ENCODE results near the gene SEPTIN1. TPM values are rescaled to one million over a fixed set of nuclear protein-coding genes. Genes with fewer than 3 reads are reported as not detected.

Gene SEPTIN1
- total and polyA plus RNA-seq, 2 of the 13 experiments (the other 11 are each of a cell fraction or from before 2014, with no cell fraction given), result 0.18 to 0.67 TPM

DNA sequence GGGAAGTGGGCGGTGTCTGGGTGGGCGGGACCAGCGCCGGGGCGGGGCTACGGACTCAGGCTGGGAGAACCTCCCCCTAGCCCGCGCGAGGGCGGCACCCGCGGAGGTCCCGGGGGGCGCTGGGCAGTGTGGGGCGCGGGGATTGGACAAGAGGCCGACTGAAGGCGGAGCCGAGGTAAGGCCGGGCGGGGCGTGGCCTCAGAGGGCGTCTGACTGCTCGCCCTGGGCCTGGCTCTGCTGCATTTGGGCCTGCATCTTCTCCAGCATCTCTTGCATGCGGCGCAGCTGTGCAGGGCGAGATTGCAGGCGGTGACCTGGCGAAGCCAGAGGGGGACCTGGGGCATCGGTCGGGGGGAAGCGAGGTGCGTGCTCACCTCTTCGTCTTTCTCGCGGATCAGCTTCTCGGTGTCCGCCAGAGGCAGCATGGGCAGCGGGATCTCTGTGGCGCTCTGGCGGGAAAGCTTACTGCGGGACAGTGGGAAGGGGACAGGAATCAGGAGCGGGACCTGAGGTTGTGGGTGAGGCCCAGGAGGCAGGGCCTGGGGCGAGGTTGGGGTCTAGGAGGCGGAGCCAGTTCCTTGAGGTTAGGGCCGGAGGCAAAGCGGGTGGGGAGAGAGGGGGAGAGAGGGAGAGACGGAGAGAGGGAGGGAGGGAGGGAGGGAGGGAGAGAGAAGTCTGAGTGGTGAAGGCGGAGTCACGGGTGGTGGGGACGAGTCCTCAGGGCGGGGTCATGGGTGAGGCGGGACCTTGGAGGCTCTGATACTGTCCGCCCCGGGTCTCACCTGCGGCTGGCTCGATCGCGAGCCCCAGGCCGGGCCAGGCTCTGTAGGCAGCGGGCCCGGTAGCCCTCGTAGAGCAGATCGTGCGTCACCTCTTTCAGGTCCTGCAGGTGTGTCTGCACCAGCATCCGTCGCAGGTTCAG, 3.9 kb downstream of the SEPTIN1 start (continued):
- TF ChIP-seq, protein P1, sequence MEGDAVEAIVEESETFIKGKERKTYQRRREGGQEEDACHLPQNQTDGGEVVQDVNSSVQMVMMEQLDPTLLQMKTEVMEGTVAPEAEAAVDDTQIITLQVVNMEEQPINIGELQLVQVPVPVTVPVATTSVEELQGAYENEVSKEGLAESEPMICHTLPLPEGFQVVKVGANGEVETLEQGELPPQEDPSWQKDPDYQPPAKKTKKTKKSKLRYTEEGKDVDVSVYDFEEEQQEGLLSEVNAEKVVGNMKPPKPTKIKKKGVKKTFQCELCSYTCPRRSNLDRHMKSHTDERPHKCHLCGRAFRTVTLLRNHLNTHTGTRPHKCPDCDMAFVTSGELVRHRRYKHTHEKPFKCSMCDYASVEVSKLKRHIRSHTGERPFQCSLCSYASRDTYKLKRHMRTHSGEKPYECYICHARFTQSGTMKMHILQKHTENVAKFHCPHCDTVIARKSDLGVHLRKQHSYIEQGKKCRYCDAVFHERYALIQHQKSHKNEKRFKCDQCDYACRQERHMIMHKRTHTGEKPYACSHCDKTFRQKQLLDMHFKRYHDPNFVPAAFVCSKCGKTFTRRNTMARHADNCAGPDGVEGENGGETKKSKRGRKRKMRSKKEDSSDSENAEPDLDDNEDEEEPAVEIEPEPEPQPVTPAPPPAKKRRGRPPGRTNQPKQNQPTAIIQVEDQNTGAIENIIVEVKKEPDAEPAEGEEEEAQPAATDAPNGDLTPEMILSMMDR (CRISPR knock-in tag; IDR thresholded peaks at IDR 0.05), result peak; percentile 53
- TF ChIP-seq ZNF577 (CRISPR knock-in tag; IDR thresholded peaks at IDR 0.05; ENCODE audit: borderline replicate concordance, low read depth) (peak; percentile 92; the same call in 1 of the 2 replicates), MATR3 (CRISPR knock-in tag; IDR thresholded peaks at IDR 0.05) (no peak), SYNCRIP (IDR thresholded peaks at IDR 0.05; ENCODE audit: insufficient read depth, low read depth, low read length) (no peak), SP140L (CRISPR knock-in tag; IDR thresholded peaks at IDR 0.05; ENCODE audit: borderline replicate concordance) (no peak), MAFG (CRISPR knock-in tag; IDR thresholded peaks at IDR 0.05) (no peak), MTF1 (CRISPR knock-in tag; IDR thresholded peaks at IDR 0.05) (no peak), MIER3 (CRISPR knock-in tag; IDR thresholded peaks at IDR 0.05; ENCODE audit: borderline replicate concordance) (no peak; the same call in 1 of the 2 replicates), HMGA1 (CRISPR knock-in tag; conservative IDR thresholded peaks at IDR 0.05) (no peak), FOXA3 (CRISPR knock-in tag; IDR thresholded peaks at IDR 0.05) (no peak; the same call in 1 of the 2 replicates), ZNF567 (CRISPR knock-in tag; IDR thresholded peaks at IDR 0.05; ENCODE audit: borderline replicate concordance) (peak; percentile 35; the same call in 1 of the 2 replicates), POGZ (CRISPR knock-in tag; IDR thresholded peaks at IDR 0.05) (peak; percentile 58; the same call in 1 of the 2 replicates), HES4 (CRISPR knock-in tag; IDR thresholded peaks at IDR 0.05; ENCODE audit: borderline replicate concordance) (no peak; the same call in 1 of the 2 replicates), GATA4 (IDR thresholded peaks at IDR 0.05; ENCODE audit: borderline replicate concordance, low read depth) (no peak), ZNF496 (CRISPR knock-in tag; IDR thresholded peaks at IDR 0.05; ENCODE audit: insufficient replicate concordance) (no peak)
- TF ChIP-seq, protein P2, sequence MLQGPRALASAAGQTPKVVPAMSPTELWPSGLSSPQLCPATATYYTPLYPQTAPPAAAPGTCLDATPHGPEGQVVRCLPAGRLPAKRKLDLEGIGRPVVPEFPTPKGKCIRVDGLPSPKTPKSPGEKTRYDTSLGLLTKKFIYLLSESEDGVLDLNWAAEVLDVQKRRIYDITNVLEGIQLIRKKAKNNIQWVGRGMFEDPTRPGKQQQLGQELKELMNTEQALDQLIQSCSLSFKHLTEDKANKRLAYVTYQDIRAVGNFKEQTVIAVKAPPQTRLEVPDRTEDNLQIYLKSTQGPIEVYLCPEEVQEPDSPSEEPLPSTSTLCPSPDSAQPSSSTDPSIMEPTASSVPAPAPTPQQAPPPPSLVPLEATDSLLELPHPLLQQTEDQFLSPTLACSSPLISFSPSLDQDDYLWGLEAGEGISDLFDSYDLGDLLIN (CRISPR knock-in tag; IDR thresholded peaks at IDR 0.05; ENCODE audit: borderline replicate concordance), result peak; percentile 77; the same call in 1 of the 2 replicates
- TF ChIP-seq, protein P3, sequence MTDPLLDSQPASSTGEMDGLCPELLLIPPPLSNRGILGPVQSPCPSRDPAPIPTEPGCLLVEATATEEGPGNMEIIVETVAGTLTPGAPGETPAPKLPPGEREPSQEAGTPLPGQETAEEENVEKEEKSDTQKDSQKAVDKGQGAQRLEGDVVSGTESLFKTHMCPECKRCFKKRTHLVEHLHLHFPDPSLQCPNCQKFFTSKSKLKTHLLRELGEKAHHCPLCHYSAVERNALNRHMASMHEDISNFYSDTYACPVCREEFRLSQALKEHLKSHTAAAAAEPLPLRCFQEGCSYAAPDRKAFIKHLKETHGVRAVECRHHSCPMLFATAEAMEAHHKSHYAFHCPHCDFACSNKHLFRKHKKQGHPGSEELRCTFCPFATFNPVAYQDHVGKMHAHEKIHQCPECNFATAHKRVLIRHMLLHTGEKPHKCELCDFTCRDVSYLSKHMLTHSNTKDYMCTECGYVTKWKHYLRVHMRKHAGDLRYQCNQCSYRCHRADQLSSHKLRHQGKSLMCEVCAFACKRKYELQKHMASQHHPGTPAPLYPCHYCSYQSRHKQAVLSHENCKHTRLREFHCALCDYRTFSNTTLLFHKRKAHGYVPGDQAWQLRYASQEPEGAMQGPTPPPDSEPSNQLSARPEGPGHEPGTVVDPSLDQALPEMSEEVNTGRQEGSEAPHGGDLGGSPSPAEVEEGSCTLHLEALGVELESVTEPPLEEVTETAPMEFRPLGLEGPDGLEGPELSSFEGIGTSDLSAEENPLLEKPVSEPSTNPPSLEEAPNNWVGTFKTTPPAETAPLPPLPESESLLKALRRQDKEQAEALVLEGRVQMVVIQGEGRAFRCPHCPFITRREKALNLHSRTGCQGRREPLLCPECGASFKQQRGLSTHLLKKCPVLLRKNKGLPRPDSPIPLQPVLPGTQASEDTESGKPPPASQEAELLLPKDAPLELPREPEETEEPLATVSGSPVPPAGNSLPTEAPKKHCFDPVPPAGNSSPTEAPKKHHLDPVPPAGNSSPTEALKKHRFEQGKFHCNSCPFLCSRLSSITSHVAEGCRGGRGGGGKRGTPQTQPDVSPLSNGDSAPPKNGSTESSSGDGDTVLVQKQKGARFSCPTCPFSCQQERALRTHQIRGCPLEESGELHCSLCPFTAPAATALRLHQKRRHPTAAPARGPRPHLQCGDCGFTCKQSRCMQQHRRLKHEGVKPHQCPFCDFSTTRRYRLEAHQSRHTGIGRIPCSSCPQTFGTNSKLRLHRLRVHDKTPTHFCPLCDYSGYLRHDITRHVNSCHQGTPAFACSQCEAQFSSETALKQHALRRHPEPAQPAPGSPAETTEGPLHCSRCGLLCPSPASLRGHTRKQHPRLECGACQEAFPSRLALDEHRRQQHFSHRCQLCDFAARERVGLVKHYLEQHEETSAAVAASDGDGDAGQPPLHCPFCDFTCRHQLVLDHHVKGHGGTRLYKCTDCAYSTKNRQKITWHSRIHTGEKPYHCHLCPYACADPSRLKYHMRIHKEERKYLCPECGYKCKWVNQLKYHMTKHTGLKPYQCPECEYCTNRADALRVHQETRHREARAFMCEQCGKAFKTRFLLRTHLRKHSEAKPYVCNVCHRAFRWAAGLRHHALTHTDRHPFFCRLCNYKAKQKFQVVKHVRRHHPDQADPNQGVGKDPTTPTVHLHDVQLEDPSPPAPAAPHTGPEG (CRISPR knock-in tag; IDR thresholded peaks at IDR 0.05), result no peak; the same call in 1 of the 2 replicates
- TF ChIP-seq, protein P4, sequence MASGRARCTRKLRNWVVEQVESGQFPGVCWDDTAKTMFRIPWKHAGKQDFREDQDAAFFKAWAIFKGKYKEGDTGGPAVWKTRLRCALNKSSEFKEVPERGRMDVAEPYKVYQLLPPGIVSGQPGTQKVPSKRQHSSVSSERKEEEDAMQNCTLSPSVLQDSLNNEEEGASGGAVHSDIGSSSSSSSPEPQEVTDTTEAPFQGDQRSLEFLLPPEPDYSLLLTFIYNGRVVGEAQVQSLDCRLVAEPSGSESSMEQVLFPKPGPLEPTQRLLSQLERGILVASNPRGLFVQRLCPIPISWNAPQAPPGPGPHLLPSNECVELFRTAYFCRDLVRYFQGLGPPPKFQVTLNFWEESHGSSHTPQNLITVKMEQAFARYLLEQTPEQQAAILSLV (CRISPR knock-in tag; IDR thresholded peaks at IDR 0.05; ENCODE audit: borderline replicate concordance), result no peak; the same call in 1 of the 2 replicates
